CD4-positive, alpha-beta T cell treated with Interleukin-15 for 1 hour (primary cell): ENCODE measurements around the gene GGN.
A peak's percentile ranks its signal among the peaks of the same experiment; 100 is the strongest.
"Not testable (repeated sequence)": the region's sequence is repeated elsewhere in the genome, so short reads cannot be mapped to it uniquely, and the experiment has no call there.

Experiments
- DNase-seq: peaks from one replicate; pipeline ENCODE4 v3.0.0-alpha.2; 2020

GGN gene, protein sequence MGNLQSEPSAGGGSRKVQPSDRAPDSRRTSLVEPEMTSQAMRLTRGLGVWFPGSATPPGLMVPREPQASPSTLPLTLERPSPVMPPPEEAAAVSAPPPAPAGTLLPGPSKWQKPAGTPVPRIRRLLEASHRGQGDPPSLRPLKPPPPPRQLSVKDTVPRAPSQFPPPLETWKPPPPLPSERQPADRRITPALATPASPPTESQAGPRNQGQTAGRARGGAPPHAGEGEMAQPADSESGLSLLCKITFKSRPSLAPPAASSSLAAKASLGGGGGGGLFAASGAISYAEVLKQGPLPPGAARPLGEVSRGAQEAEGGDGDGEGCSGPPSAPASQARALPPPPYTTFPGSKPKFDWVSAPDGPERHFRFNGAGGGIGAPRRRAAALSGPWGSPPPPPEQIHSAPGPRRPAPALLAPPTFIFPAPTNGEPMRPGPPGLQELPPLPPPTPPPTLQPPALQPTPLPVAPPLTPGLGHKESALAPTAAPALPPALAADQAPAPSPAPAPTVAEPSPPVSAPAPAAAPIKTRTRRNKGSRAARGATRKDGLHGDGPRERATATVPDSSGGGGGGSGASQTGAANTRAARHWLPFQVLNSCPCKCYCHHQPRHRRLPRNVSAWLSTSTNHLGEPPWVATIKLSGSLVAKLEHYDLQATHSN

DNA sequence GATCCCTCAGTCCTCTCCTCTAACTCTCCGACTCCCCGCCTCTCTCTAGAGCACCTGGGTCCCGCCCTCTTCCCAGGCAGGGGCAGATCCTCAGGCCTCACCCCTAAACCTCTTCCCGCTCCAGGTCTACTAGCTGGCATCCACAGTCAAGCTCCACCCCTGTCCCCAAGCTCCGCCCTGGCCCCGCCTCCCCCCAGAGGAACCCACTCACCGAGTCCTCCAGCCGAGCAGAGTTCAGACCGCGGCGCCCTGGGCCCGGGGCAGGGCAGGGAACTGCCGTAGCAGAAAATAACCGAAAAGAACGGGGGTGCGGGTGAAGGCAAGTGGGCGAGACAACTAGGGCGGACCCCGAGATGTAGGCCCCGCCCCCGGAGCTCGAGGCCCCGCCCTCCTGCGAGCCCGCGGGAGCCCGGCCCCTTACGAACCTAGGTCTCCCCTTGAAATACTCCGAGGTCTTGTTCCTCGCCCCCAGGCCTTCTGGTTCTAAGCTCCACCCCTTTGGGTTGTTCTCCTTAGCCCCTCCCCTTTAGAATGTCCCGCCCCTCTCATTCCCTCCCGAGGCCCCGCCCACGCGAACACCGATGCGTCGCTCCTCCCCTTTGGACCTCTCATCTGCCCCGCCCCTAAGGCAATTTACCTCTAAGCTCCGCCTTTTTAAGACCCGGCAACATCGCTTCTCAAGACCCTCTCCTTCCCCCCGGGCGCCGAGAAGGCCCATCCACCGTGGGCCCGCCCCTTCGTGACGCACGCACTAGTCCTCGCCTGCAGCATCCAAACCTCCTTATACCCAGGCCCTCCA, at the start of gene GGN:
Gene GGN (minus strand): TSS at position 485 of the 799 bp plus-strand sequence. CDS start 773 bp downstream, outside the sequence.
- DNase-seq = peak; percentile 81

DNA sequence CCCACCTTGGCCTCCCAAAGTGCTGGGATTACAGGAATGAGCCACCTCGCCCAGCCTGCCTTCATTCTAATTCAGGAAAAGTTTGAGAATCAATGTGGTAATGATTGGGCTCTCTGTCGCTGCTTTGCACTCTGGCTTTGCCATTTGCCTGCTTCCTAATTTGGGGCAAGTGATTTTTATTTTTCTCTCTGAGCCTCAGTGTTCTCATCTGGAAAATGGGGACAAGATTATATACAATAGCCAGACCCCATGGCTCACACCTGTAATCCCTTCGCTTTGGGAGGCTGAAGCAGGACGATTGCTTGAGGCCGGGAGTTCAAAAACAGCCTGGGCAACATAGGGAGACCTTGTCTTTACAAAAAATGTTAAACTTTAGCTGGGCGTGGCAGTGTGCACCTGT, 49.5 kb upstream of the GGN start:
- DNase-seq = no peak

DNA sequence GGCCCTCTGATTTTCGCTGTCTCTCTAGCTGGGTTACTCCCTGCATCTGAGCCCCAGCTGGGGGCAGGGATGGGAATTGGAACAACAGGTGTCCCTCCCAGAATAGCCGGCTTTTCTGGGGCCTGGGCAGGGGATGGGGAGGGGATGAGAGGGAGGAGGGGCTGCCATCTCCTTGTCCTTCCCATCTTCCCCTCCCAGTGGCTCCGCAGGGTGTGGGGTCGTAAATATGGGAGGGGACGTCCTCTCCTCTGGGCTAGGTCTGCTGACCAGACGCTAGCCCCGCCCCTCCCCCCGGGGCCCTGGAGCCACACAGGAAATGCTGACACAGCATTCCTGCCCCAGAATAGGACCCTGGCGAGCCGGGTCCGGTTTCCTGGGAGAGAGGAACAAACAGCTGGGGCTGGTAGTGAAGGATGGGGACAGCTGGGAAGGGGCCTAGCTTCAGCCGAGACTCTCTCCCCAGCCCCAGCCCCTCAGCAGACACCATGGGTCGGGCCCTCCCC, 46.8 kb upstream of the GGN start:
- DNase-seq = no peak

DNA sequence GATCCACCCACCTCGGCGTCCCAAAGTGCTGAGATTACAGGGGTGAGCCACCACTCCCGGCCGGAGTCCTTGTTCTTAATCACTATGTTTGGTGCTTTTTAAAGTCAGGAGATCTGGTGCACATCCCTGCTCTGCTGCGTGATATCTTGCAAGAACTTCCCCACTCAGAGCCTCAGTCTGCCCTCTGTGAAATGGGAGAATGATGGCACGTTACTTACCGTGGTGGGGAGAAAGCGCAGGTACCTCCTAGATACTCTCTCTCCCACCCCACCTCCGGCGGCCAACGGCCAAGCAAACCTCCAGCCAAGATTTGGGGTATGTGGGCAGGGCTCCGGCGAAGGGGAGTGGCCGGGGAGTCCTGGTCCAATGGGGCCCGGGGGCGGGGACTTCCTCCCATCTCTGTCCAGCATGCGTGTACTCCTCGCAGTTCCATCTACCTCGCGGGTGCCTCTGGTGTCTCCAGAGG, 45.5 kb upstream of the GGN start, which contains the start of gene RYR1:
Gene RYR1 (plus strand): TSS at position 424 of the 466 bp plus-strand sequence. CDS start 139 bp downstream, outside the sequence.
- DNase-seq = peak; percentile 51

DNA sequence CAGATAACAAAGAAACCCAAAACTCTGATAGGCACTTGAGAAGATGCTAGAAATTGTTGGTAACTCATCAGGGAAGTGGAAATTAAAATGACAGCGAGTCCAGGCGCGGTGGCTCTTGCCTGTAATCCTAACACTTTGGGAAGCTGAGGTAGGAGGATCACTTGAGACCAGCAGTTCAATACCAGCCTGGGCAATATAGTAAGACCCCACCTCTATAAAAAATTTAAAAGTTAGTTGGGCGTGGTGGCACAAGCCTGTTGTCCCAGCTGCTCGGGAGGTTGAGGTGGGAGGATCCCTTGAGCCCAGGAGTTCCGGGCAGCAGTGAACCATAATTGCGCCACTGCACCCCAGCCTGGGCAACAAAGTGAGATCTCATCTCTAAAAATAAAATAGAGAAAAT, 43.1 kb upstream of the GGN start:
- DNase-seq = no peak

DNA sequence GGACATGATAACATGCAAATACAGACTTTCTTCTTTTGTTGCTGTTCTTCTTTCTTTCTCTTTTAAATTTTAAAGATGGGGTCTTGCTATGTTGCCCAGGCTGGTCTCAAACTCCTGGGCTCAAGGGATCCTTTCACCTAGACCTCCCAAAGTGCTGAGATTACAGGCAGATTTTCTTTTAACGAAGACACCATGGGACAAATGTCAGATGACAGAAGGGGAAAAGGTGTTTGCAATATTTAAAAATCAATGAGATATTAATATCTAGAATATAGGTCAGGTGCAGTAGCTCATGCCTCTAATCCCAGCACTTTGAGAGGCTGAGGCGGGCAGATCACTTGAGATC, 42.0 kb upstream of the GGN start:
- DNase-seq = no peak

DNA sequence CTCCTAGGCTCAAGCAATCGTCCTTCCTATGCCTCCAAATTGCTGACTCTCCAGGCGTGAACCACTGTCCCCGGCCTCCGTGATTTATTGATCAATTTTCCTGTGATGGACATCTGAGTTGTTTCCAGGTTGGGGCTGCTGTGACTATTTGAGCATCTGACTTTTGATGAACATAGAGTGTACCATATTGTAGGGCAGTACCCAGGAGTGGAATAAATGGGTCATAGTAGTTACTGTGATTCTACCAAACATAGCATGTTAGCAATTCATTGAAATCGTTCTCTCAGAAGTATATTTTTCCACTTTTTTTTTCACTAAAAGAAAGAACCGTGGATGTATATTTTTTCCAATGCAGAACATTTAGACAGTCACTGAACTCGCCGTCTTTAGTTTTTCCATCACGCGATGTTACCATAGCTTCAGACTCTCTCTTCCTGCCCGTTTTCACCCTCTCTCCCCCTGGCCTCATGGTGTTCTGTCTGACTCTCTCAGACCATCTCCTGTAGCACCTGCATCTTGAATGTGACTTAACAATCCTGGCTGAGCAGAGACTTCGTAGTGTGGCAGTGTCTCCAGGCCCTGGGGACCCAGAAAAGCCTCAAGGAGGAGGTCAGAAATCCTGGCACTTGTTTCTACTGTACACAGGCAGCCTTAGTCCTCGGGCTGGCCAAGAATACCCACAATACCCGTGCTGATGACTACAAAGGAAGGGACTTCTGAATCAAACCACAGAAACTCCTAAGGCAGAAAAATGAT, 41.4 kb upstream of the GGN start:
- DNase-seq = no peak

DNA sequence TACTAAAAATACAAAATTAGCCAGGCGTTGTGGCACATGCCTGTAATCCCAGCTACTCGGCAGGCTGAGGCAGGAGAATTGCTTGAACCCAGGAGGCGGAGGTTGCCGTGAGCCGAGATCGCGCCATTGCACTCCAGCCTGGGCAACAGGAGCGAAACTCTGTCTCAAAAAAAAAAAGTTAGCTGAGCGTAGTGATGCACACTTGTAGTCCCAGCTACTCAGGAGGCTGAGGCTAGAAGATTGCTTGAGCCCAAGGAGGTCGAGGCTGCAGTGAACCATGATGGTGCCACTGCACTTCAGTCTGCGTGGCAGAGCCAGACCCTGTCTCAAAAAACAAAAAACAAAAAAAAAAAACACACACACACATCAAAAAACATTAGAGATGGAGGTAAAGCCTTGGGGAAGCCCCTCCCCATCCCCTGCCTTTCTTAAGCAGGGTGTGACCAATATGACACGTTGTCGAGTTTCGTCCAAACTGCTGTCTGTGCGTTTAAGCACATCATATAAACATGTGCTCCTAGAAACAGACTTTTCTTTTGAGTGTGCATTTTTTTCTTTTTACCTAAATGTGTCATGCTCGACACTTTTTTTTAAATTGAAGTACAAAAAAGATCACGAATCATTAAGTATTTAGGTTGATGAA, 39.3 kb upstream of the GGN start:
- DNase-seq = peak; percentile 24

DNA sequence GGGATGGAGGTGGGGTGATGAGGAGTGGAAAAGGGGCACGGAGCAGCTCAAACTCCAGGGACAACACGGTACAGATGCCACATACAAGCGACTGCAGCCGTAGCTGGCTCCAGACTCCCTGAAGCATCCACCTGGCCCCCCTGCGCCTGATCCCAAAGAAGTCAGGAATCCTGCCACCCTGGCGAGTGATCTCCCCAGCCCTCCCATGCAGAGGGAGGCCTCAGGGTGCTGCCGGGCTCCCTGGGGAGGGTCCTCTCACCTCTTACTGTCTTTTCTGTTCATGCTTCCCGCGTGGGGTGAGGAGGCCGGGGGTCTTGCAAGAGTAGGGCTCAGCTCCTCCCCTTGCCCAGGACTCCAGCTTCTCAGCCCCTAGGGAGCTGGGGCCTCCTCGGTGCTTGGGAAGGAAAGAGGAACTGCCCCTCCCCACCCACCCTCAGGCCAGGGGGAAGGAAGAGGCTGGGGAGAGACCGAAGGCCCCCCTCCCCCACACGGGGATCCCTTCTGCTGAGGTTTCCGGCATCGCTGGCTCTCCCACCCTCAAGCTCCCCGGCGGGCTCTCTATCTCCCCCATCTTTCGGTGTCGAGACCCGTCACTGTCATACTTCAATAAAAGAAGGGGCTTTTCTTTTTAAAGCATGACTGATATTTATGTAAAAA, 38.1 kb upstream of the GGN start, which contains the start of gene RASGRP4:
Gene RASGRP4 (minus strand): TSS at position 410 of the 657 bp plus-strand sequence. CDS start 128 bp downstream, at position 282.
- DNase-seq = peak; percentile 56

DNA sequence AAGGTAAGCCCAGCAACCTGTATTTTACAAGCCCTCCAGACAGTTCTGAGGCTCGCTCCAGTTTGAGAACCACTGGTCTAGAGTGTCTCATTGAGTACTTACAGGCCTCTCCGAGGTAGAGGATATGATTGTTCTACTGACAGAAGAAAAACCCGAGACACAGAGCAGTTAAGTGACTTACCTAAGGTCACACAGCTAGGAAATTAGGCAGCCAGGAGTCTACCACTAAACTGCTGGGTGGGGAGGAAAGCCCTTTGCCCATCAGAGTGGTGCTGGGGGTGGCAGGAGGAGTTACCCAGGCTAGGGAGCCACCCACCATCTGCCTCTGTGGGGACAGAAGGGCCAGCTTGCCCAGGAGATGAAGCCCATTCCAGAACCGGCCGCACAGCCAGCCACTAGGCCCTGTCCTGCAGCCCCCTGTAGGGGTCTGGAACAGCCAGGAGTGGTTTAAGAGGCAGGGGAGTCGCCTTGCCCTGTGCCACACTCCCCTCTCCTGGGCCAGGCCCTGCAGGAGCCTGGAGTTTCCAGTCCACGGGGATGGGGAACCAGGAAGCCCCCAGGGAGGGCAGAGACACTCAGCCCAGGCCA, 37.5 kb upstream of the GGN start:
- no peak for DNase-seq

DNA sequence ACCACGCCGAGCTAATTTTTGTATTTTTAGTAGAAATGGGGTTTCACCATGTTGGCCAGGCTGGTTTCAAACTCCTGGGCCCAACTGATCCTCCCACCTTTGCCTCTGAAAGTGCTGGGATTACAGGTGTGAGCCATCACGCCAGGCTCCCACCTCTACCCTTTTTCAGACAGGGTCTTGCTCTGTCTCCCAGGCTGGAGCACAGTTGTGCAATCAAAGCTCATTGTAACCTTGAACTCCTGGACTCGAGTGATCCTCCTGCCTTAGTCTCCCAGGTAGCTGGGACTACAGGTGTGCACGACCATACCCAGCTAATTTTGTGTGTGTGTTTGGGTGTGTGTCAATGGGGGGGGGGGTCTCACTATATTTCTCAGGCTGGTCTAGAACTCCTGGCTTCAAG, 36.4 kb upstream of the GGN start:
- no peak for DNase-seq

DNA sequence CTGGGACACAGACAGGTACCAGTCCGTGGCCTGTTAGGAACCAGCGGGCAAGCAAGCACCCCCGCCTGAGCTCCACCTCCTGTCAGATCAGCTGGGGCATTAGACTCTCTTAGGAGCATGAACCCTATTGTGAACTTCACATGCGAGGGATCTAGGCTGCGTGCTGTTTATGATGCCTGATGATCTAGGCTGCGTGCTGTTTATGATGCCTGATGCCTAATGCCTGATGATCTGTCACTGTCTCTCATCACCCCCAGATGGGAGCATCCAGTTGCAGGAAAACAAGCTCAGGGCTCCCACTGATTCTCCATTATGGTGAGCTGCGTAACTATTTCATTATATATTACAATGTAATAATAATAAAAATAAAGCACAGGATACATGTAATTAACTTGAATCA, 34.6 kb upstream of the GGN start:
- no peak for DNase-seq

DNA sequence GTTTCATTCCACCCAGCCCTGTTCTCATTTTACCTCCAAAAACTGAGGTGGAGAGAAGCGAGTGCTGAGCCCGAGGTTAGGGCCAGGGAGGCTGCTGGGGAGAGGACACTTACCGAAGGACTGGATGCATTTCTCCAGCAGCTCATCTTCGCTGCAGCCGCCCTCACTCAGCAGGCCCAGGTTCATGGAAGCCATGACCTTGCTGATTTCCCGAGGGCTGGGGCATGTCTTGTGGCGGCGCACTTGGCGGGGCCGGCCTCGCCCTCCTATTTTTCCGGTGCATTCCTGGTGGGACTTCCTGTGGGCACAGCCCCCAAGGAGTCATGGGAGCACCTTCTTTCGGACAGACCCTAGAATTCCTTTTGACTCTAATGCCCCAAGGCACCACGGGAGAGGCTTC, 34.0 kb upstream of the GGN start:
- DNase-seq = no peak

DNA sequence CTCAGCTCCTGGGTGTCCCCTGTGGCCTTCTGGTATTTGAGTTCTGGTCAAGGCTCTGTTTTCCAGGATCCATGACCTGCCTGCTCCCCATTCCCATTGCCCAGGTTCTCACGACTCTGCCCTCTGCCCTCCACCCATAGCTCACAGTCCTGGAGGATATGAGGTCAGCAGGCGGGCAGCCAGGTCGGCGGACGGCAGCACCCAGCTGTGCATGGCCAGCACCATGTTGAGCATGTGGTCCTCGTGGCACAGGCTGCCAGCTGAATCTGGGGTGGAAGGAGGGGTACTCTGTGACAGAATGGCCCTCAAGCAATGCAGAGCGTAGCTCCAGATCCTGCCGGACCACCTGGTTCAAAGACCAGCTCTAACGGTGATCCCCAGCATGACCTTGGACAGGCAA, 33.1 kb upstream of the GGN start:
- no peak for DNase-seq

DNA sequence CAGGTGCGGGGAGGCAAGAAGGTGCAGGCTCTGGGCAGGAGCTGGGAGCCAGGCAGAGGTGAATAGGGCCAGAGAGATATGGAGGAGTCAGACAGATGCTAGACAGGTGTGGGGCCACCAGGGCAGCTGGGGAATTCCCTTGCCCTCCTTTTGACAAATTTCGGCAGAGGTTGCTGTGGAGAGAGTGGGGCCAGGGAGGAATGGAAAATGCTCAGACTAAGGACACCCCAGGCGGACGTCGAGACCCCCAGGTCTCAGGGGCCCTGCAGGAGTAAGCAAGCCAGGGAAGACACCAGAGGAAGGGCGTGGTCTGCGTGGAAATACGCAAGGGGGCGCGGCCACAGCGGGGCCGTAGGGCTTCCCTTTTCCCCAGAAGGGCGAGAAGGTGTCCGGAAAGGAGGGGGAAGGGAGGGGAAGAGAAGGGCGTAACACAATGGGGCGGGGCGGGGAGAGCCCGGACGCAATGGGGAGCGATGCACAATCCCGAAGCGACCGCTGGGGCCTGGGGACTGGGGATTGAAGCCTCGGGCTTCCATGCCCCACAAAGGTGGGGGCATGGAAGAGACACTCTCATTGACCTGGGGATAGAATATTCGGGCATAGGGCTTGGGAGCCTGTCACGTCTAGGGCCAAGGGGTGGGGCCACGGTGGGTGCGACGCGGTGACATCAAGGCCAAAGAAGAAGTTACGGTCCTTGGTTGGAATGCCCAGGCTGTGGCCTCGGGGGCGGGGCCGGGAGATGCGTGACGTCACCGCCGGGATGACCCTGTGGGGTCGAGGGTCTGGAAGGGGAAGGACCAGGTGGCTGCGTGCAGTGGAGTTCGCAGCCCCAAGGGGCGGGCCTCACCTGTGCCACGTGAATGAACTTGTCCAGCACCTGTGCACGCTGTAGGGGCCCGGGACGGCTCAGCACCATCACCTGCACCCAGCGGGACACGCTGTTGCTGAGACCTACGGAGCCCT, 30.0 kb upstream of the GGN start:
- DNase-seq = peak; percentile 83

DNA sequence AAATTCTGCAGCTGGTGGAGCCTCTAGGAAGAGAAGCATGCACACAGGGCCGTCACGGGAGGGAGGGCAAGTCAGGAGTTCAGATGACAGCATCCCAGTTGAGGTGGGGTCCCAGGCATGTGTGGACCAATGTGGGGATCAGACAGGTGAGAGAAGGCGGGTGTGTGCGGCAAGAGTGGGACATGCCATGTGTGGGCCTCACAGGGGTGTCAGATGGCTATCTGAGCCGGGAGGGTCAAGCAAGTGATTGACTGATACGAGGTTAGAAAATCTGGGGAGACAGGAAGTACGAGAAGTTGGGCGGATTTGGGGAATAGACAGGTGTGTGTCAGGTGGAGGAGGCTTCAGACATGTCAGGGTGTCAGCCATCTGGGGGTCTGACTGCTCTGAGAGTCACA, 29.3 kb upstream of the GGN start:
- DNase-seq = no peak

DNA sequence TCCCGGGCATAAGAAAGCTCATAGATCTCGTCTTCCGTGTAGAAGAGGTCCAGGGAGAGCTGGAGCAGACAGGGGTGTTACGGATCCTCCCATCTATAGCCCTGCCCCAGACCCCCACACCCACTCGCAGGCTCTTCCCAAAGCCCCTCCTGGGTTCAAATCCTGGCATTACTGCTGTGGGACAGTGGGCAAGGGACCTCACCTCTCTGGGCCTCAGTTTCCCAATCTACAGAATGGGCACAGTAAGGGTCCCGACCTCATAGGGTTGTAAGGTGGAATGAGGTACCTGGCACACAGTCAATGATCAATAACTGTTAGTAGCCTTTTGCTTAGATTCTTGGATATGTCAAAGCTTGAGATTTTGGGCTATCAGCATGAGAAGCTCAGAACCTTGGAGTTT, 25.6 kb upstream of the GGN start:
- no peak for DNase-seq

DNA sequence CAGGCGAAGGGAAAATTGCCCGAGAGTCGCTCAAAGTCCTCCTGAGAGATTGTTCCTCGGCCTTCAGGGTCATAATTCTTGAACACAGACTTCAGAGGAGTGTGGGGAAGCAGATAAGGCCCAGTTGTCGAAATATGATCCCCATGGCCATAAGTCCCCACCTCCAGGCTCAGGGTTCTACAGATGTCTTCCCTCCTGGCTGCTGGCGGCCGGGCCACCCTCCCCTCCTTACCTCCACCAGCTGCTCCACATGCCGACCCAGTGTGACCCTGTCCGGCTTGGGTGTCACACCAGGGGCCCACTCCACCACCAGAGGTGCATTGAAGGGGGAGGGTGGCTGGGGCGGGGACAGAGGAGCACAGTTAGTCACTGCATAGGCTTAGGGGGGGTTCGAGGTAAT, 25.1 kb upstream of the GGN start:
- no peak for DNase-seq

DNA sequence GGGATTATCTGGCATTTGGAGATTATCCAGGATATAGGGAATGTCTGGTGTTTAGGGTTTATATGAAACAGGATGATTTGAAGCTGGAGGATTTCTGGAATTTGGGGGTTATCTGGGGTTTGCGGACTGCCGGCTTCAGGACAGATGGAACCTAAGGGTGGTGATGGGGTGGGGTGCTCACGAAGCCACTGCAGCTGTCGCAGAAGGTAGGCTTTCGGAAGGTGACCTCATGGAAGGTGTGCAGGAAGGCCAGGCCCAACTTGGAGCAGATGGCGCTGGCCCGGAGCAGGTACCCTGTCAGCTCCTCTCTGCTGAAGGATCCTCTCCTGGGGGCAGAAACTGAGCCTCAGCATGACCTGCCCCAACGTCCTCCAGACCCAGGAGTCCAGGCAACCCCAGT, 24.7 kb upstream of the GGN start:
- DNase-seq = no peak

DNA sequence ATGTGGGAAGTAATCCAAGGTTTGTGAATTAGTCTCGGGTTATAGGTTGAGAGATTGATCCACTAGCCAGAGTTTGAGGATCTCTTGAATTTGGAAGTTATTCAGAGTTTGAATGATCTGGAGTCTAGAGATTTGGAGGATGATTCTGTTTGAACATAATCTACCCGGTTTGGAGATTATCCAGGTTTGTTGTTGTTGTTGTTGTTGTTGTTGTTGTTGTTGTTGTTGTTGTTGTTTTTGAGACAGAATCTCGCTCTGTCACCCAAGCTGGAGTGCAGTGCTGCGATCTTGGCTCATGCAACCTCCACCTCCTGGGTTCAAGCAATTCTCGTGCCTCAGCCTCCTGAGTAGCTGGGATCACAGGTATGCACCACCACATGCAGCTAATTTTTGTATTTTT, 24.1 kb upstream of the GGN start:
- not testable (repeated sequence) for DNase-seq
